Fibroblast of lung (primary cell): Measurements from ENCODE around the gene RCOR3. TPM values are rescaled to one million over a fixed set of nuclear protein-coding genes. Genes with fewer than 3 reads are reported as not detected.
A peak's percentile ranks its signal among the peaks of the same experiment; 100 is the strongest.

ENCODE experiments used
- DNase-seq, 2 donors: peaks; one replicate each; pipeline versions ENCODE4 v3.0.0 to v3.0.0-alpha.2; 2010; ENCODE audit warnings: low read depth in 2 of 2
- H2AFZ ChIP-seq: 2 replicates; pipeline ENCODE4 v1.5.1; 2012; ENCODE audit warnings: low read length, control low read depth, inconsistent platforms
- H3K27ac ChIP-seq: 2 replicates; pipeline ENCODE4 v1.5.1; 2011; ENCODE audit warnings: low read length, control low read depth; ENCODE audit not compliant: insufficient read depth
- H3K27me3 ChIP-seq: 2 replicates; pipeline ENCODE4 v1.5.1; 2011; ENCODE audit warnings: mild to moderate bottlenecking, low read length; ENCODE audit not compliant: control insufficient read depth, insufficient read depth
- H3K36me3 ChIP-seq: 2 replicates; pipeline ENCODE4 v1.5.1; 2011; ENCODE audit warnings: low read length; ENCODE audit not compliant: control insufficient read depth, insufficient read depth
- H3K4me1 ChIP-seq: 2 replicates; pipeline ENCODE4 v1.5.1; 2011; ENCODE audit warnings: low read length; ENCODE audit not compliant: control insufficient read depth, insufficient read depth; ENCODE audit errors: extremely low read depth
- H3K4me2 ChIP-seq: 2 replicates; pipeline ENCODE4 v1.5.1; 2011; ENCODE audit warnings: low read length, control low read depth; ENCODE audit not compliant: insufficient read depth; ENCODE audit errors: extremely low read depth
- H3K4me3 ChIP-seq, 4 experiments: fragments of 200-600 bp in 1 of 4; sonication (generic) in 1 of 4; replicated peaks in 1 of 4; 2 replicates each; pipeline ENCODE4 v1.5.1; 2011 to 2016; ENCODE audit warnings: low read length in 4 of 4, low read depth in 3 of 4, mild to moderate bottlenecking in 3 of 4, control low read depth in 2 of 4, inconsistent platforms in 1 of 4, mixed read lengths in 1 of 4; ENCODE audit not compliant: insufficient read depth in 1 of 4; ENCODE audit errors: control extremely low read depth in 1 of 4
- H3K79me2 ChIP-seq: 2 replicates; pipeline ENCODE4 v1.5.1; 2012; ENCODE audit warnings: mild to moderate bottlenecking, low read length, inconsistent platforms; ENCODE audit not compliant: control insufficient read depth, insufficient read depth
- H3K9ac ChIP-seq: 2 replicates; pipeline ENCODE4 v1.5.1; 2011; ENCODE audit warnings: mild to moderate bottlenecking, low read length, control low read depth; ENCODE audit not compliant: insufficient read depth
- H3K9me3 ChIP-seq: 2 replicates; pipeline ENCODE4 v1.5.1; 2012; ENCODE audit warnings: low read depth, low read length; ENCODE audit not compliant: control insufficient read depth, insufficient read depth
- H4K20me1 ChIP-seq: 2 replicates; pipeline ENCODE4 v1.5.1; 2011; ENCODE audit warnings: low read length; ENCODE audit not compliant: control insufficient read depth, insufficient read depth; ENCODE audit errors: extremely low read depth
- EZH2 ChIP-seq: IDR thresholded peaks from 2 replicates; pipeline ENCODE4 v1.5.1; 2012; ENCODE audit warnings: low read length, control low read depth, mild to moderate bottlenecking; ENCODE audit errors: missing control alignments
- polyA plus RNA-seq, 2 donors: library from polyadenylated mRNA; depleted of rRNA in 1 of 2; stranded (reverse) in 1 of 2; unstranded in 1 of 2; fragments of >200 nt; gene quantifications; 2 replicates each; pipeline ENCODE4 v1.2.1, GENCODE V29; 2011 to 2012; ENCODE audit warnings: missing spikeins in 1 of 2
- total RNA-seq: library from RNA; depleted of rRNA; stranded (reverse); fragments of >200 nt; gene quantifications from 2 replicates; pipeline ENCODE4 v1.2.1, GENCODE V29; 2014
- TF ChIP-seq, protein P1 (sequence below), 2 donors: IDR thresholded peaks in 1 of 2; conservative IDR thresholded peaks in 1 of 2; 1 replicate in 1 of 2; 2 replicates in 1 of 2; pipeline ENCODE4 v1.5.1; 2011 to 2012; ENCODE audit warnings: low read length in 2 of 2, control low read depth in 1 of 2, inconsistent platforms in 1 of 2, low read depth in 1 of 2, mild to moderate bottlenecking in 1 of 2

The RCOR3 gene
- total and polyA plus RNA-seq, 2 donors (not counting 1 experiment from before 2014, with no cell fraction given) = 24.9 to 38.1 TPM

DNA sequence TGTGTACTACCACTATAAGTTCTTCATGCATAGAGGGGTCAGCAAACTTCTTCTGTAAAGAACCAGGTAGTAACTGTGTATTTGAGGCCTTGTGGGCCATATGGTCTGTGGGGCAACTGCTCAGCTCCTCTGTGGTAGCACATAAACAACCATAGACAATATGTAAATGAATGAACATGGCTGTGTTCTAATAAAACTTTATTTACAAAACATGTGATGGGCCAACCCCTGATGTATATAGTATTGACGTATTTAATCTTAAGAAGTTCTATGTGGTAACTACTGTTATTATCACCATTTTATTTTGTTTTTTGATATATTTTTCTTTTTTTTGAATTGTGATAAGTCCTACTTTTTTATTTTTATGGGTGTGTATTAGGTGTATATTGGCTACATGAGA is 82.8 kb downstream of the RCOR3 start:
- TF ChIP-seq, protein P1, sequence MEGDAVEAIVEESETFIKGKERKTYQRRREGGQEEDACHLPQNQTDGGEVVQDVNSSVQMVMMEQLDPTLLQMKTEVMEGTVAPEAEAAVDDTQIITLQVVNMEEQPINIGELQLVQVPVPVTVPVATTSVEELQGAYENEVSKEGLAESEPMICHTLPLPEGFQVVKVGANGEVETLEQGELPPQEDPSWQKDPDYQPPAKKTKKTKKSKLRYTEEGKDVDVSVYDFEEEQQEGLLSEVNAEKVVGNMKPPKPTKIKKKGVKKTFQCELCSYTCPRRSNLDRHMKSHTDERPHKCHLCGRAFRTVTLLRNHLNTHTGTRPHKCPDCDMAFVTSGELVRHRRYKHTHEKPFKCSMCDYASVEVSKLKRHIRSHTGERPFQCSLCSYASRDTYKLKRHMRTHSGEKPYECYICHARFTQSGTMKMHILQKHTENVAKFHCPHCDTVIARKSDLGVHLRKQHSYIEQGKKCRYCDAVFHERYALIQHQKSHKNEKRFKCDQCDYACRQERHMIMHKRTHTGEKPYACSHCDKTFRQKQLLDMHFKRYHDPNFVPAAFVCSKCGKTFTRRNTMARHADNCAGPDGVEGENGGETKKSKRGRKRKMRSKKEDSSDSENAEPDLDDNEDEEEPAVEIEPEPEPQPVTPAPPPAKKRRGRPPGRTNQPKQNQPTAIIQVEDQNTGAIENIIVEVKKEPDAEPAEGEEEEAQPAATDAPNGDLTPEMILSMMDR (conservative IDR thresholded peaks at IDR 0.05 in 1 of 2, IDR thresholded peaks at IDR 0.05 in 1 of 2; ENCODE audit: low read depth in 1 of 2, low read length in 2 of 2) = no peak
- TF ChIP-seq EZH2 = no peak
- no peaks in the 10 kb centered on the region for H3K79me2 ChIP-seq

DNA sequence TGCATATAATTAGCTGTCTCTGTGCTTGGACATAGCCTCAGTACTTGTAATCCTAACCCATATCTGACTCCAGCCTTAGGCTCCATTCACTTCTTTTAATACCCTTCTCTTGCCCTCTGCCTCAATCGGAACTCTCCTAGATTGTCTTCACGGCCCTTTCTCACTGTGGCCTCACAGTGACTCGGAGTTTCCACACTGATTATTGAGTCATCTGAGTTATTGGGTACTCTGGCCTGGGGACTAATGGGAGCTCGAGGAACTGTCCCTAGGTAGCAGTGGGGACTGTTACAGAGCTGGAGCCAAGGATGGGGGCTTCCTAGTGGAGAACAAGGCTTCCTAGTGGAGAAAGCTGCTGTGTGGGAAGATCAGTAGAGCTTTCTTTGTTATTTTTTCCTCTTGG is 84.4 kb downstream of the RCOR3 start:
- Histone ChIP-seq H4K20me1 (no peaks in the 10 kb centered on the region), H3K9ac (no peak overlapping the region), H3K36me3 (no peaks in the 10 kb centered on the region), H3K4me3 (no peak overlapping the region), H3K4me1 (no peaks in the 10 kb centered on the region), H3K27ac (no peak overlapping the region), H3K9me3 (no peaks in the 10 kb centered on the region), H3K79me2 (no peaks in the 10 kb centered on the region), H3K27me3 (no peaks in the 10 kb centered on the region), H2AFZ (no peak overlapping the region), H3K4me2 (no peak overlapping the region)
- DNase-seq = peak in 1 of 2 donors; percentile 14
- TF ChIP-seq, protein P1 (conservative IDR thresholded peaks at IDR 0.05 in 1 of 2, IDR thresholded peaks at IDR 0.05 in 1 of 2; ENCODE audit: low read depth in 1 of 2, low read length in 2 of 2) = no peak
- TF ChIP-seq EZH2 = no peak

More for the DNA sequence above, 82.8 kb downstream of the RCOR3 start:
- Histone ChIP-seq H4K20me1 (no peaks in the 10 kb centered on the region), H3K4me2 (no peak overlapping the region), H3K9me3 (no peaks in the 10 kb centered on the region), H3K27me3 (no peaks in the 10 kb centered on the region), H3K27ac (no peak overlapping the region), H3K4me3 (no peak overlapping the region), H3K4me1 (no peaks in the 10 kb centered on the region), H3K9ac (no peak overlapping the region), H2AFZ (no peak overlapping the region), H3K36me3 (no peaks in the 10 kb centered on the region)
- DNase-seq = no peak

DNA sequence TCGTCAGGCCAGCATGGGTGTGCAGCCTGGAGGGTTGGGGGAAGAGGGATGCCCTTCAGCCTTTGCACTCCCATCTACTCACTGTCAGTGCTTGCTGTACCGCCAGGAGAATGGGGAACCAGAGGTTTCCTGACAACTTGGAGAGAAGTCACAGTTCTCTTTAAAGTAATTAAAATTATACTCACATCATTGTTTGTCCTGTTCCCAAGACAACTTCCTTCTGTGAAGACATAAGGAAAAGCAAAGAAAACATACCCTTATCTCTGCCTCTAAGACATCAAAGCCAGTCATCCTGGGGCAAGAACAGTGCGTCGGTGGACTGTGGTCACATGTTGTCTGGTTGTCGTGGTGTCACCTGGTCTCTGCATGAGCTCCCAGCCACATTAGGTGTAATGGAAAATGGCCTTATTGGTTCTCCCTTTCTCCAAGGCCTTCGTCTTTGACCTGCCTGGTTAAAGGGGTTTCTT is 85.0 kb downstream of the RCOR3 start:
- TF ChIP-seq, protein P1 (conservative IDR thresholded peaks at IDR 0.05 in 1 of 2, IDR thresholded peaks at IDR 0.05 in 1 of 2; ENCODE audit: low read depth in 1 of 2, low read length in 2 of 2) = no peak
- TF ChIP-seq EZH2 = no peak
- no peaks in the 10 kb centered on the region for H3K9me3 ChIP-seq
- DNase-seq = peak in 1 of 2 donors; percentile 15

More for the DNA sequence above, 85.0 kb downstream of the RCOR3 start:
- no peak overlapping the region for H3K4me3 ChIP-seq
- no peaks in the 10 kb centered on the region for H4K20me1 ChIP-seq
- no peaks in the 10 kb centered on the region for H3K79me2 ChIP-seq
- no peaks in the 10 kb centered on the region for H3K4me1 ChIP-seq
- H3K4me2 ChIP-seq = no peak overlapping the region
- H3K27me3 ChIP-seq = no peaks in the 10 kb centered on the region
- no peak overlapping the region for H2AFZ ChIP-seq
- H3K27ac ChIP-seq = no peak overlapping the region
- no peak overlapping the region for H3K9ac ChIP-seq
- no peaks in the 10 kb centered on the region for H3K36me3 ChIP-seq
